ENCODE measurements around the gene PCDHB16.
"Not testable (repeated sequence)": the region's sequence is repeated elsewhere in the genome, so short reads cannot be mapped to it uniquely, and the experiment has no call there.

The PCDHB16 gene

GRCh38 chr5:141224844-141225243, 42.7 kb downstream of the PCDHB16 start:
- H3K27me3 ChIP-seq (ENCODE audit: control insufficient read depth in 2 of 2, insufficient read depth in 2 of 2, low read length in 2 of 2); H3K4me1 ChIP-seq (ENCODE audit: control insufficient read depth in 2 of 2, insufficient read depth in 2 of 2, low read length in 2 of 2); H3K4me3 ChIP-seq (ENCODE audit: low read length in 2 of 2); H3K27ac ChIP-seq (ENCODE audit: low read depth in 2 of 2, low read length in 2 of 2); H3K36me3 ChIP-seq (ENCODE audit: control insufficient read depth in 2 of 2, insufficient read depth in 2 of 2, low read length in 2 of 2); H3K9ac ChIP-seq (ENCODE audit: low read depth in 1 of 2, low read length in 2 of 2): not testable (repeated sequence)
- peaks cover 13 to 16% of the 10 kb centered on the region in 2 donors for H3K9me3 ChIP-seq (ENCODE audit: control insufficient read depth in 2 of 2, low read length in 2 of 2)

DNA sequence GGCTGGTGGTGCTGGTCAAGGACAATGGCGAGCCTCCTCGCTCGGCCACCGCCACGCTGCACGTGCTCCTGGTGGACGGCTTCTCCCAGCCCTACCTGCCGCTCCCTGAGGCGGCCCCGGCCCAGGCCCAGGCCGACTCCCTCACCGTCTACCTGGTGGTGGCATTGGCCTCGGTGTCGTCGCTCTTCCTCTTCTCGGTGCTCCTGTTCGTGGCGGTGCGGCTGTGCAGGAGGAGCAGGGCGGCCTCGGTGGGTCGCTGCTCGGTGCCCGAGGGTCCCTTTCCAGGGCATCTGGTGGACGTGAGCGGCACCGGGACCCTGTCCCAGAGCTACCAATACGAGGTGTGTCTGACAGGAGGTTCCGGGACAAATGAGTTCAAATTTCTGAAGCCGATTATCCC, 43.2 kb downstream of the PCDHB16 start:
- H3K4me3 ChIP-seq (ENCODE audit: low read length in 2 of 2); H3K4me1 ChIP-seq (ENCODE audit: control insufficient read depth in 2 of 2, insufficient read depth in 2 of 2, low read length in 2 of 2); H3K9ac ChIP-seq (ENCODE audit: low read depth in 1 of 2, low read length in 2 of 2); H3K36me3 ChIP-seq (ENCODE audit: control insufficient read depth in 2 of 2, insufficient read depth in 2 of 2, low read length in 2 of 2); H3K27me3 ChIP-seq (ENCODE audit: control insufficient read depth in 2 of 2, insufficient read depth in 2 of 2, low read length in 2 of 2); H3K27ac ChIP-seq (ENCODE audit: low read depth in 2 of 2, low read length in 2 of 2): not testable (repeated sequence)
- H3K9me3 ChIP-seq (ENCODE audit: control insufficient read depth in 2 of 2, low read length in 2 of 2), result peaks cover 10 to 16% of the 10 kb centered on the region in 2 donors

GRCh38 chr5:141234109-141234667, 52.0 kb downstream of the PCDHB16 start:
- Histone ChIP-seq H3K9ac (ENCODE audit: low read depth in 1 of 2, low read length in 2 of 2) (no peak overlapping the region), H3K9me3 (ENCODE audit: control insufficient read depth in 2 of 2, low read length in 2 of 2) (peaks cover 14 to 25% of the 10 kb centered on the region in 2 donors), H3K4me1 (ENCODE audit: control insufficient read depth in 2 of 2, insufficient read depth in 2 of 2, low read length in 2 of 2) (no peaks in the 10 kb centered on the region), H3K27me3 (ENCODE audit: control insufficient read depth in 2 of 2, insufficient read depth in 2 of 2, low read length in 2 of 2) (no peaks in the 10 kb centered on the region), H3K4me3 (ENCODE audit: low read length in 2 of 2) (peak overlapping the region in 1 of 2 donors; percentile 5), H3K36me3 (ENCODE audit: control insufficient read depth in 2 of 2, insufficient read depth in 2 of 2, low read length in 2 of 2) (no peaks in the 10 kb centered on the region), H3K27ac (ENCODE audit: low read depth in 2 of 2, low read length in 2 of 2) (no peak overlapping the region)
